ENCODE data around the gene TNFSF8. TPM values are rescaled to one million over a fixed set of nuclear protein-coding genes. Genes with fewer than 3 reads are reported as not detected.

TNFSF8 gene
- total and polyA plus RNA-seq, 2 of the 4 experiments (the other 2 are of a cell fraction), result not detected

DNA sequence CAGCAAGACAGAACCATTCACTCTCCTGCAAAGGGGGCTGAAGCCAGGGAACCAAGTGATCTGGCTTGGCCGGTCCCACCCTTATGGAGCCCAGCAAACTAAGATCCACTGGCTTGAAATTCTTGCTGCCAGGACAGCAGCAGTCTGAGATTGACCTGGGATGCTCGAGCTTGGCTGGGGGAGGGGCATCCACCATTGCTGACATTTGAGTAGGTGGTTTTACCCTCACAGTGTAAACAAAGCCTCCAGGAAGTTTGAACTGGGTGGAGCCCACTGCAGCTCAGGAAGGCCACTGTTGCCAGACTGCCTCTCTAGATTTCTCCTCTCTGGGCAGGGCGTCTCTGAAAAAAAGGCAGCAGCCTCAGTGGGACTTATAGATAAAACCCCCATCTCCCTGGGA, 60.5 kb downstream of the TNFSF8 start:
- H3K27ac ChIP-seq (ENCODE audit: insufficient read depth, low read length), result no peak overlapping the region
- ATAC-seq (ENCODE audit: low read depth) (no peak), DNase-seq (no peak)
- H3K56ac ChIP-seq (ENCODE audit: extremely low read depth, insufficient read depth, low read length), result no peak overlapping the region
- no peaks in the 10 kb centered on the region; the same call in 1 of the 2 replicates for H3K9me3 ChIP-seq (ENCODE audit: control insufficient read depth, insufficient read depth, low read length)
- H3K4me2 ChIP-seq (ENCODE audit: low read depth, low read length), result no peak overlapping the region
- in situ Hi-C loops (cut with MboI; ENCODE audit: low sequenced_read_pairs) (no loop called here), intact Hi-C loops (cut with micrococcal nuclease) (no loop called here), dilution Hi-C loops (cut with HindIII; ENCODE audit: low sequenced_read_pairs, unreplicated experiment) (no loop called here)
- no peak overlapping the region for H2AK5ac ChIP-seq (ENCODE audit: low read depth, low read length)
- H3K27me3 ChIP-seq (ENCODE audit: control insufficient read depth, insufficient read depth, low read length), result no peaks in the 10 kb centered on the region
- H2BK5ac ChIP-seq (ENCODE audit: low read depth, low read length, poor library complexity, severe bottlenecking), result no peak overlapping the region
- H3K9ac ChIP-seq (ENCODE audit: low read depth, low read length), result no peak overlapping the region
- no peak overlapping the region for H3K4me3 ChIP-seq (ENCODE audit: insufficient read depth, low read depth, low read length)
- H4K20me1 ChIP-seq (ENCODE audit: insufficient read depth, low read length), result no peaks in the 10 kb centered on the region
- TF ChIP-seq BHLHE40 (IDR thresholded peaks at IDR 0.05; ENCODE audit: low read depth, low read length) (no peak), CEBPB (IDR thresholded peaks at IDR 0.05; ENCODE audit: low read depth, low read length) (no peak), ELK1 (IDR thresholded peaks at IDR 0.05; ENCODE audit: borderline replicate concordance, low read depth, low read length) (no peak), SMC3 (IDR thresholded peaks at IDR 0.05; ENCODE audit: low read depth, low read length) (no peak), USF2 (IDR thresholded peaks at IDR 0.05; ENCODE audit: low read depth, low read length) (no peak)
- no peaks in the 10 kb centered on the region for H3K9me1 ChIP-seq (ENCODE audit: insufficient read depth, low read length)
- H3K14ac ChIP-seq (replicated peaks; ENCODE audit: low read depth, low read length), result no peak overlapping the region
- H3K36me3 ChIP-seq (ENCODE audit: control insufficient read depth, insufficient read depth, low read length), result no peaks in the 10 kb centered on the region
- H3K18ac ChIP-seq (ENCODE audit: low read depth, low read length), result no peak overlapping the region
- H4K5ac ChIP-seq (ENCODE audit: low read depth, low read length), result no peak overlapping the region
- H2AK9ac ChIP-seq (replicated peaks; ENCODE audit: low read depth, low read length, poor library complexity), result no peak overlapping the region
- H3K79me1 ChIP-seq (ENCODE audit: low read depth in 1 of 2, low read length in 2 of 2), result no peaks in the 10 kb centered on the region
- no peak overlapping the region for H4K91ac ChIP-seq (ENCODE audit: insufficient read depth, low read depth, low read length)
- peaks cover 3% of the 10 kb centered on the region; the same call in 1 of the 2 replicates for H3K4me1 ChIP-seq (ENCODE audit: control insufficient read depth, insufficient read depth, low read length)
- H2AFZ ChIP-seq (replicated peaks; ENCODE audit: low read length, poor library complexity), result no peak overlapping the region
- H3K23ac ChIP-seq (ENCODE audit: low read depth, low read length), result no peak overlapping the region
- no TSS peak for BruUV-seq (replicated peaks)
- H4K8ac ChIP-seq (ENCODE audit: low read depth in 2 of 2, low read length in 2 of 2), result 0 out of 4 replicates have a peak overlapping the region, but pooled peaks of 1 of the 2 experiments have one; percentile 22
- no peak overlapping the region for H3K4ac ChIP-seq (ENCODE audit: low read depth, low read length)
- ChIA-PET POLR2A (ENCODE audit: unreplicated experiment) (no interaction called here), CTCF (no interaction called here)
- H2BK15ac ChIP-seq (ENCODE audit: low read depth, low read length), result no peak overlapping the region
- H2BK120ac ChIP-seq (ENCODE audit: low read depth, low read length), result no peak overlapping the region
- no peak overlapping the region for H2BK20ac ChIP-seq (ENCODE audit: low read depth, low read length)
- no CpG with 5 or more reads among the region's 3 CpGs for WGBS, 2 experiments (ENCODE audit: extremely low coverage in 2 of 2, insufficient read length in 1 of 2)

All from IMR-90 (cell line).